Measurements from ENCODE around the gene GPR151.

The GPR151 gene

DNA sequence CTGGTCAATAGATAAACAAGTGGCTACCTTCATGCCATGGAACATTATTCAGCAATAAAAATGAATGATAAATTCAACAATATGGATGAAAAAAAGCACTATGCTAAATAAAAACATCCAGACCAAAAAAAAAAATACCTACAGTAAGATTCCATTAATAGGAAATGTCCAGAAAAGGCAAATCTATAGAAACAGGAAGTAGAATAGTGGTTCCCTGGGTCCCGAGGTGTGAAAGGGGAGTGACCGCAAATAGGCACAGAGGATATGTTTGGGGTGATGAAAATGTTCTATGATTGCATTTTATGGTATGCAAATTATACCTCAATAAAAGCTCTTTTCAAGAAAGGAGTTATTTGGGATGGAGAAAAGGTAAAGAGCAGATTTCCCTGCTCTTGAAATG is 3.6 kb upstream of the GPR151 start:
- DNase-seq = no peak

DNA sequence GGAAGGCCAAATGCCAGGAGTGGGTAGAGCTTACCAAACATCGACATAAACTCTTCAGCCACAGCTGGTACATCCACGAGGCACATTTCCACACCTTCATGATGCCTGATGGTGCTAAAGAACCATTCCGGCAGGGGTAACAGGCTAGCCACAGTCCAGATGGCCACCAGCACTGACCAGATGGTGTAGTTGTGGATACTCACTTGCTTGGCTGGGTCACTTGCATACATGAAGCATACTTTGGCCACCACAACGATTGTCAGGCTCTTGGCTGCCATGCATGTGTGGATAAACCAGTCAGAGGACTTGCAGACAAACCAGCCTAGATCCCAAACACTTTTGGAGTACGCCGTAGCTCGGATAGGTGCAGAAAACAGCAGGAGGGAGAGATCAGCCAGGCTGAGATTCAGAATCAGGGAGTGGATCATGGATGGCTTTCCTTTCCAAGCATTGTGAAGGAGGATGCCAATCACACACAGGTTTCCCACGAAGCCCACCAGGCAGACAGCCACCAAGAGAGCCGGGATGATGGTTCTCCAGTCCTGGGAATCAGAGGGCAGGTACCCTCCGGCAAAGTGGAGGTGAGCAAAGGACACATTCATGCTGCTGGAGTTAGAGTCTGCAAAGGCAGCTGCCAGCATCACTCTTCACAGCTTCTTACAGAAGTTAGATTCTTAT is 378 bp downstream of the GPR151 start:
- no peak for DNase-seq

DNA sequence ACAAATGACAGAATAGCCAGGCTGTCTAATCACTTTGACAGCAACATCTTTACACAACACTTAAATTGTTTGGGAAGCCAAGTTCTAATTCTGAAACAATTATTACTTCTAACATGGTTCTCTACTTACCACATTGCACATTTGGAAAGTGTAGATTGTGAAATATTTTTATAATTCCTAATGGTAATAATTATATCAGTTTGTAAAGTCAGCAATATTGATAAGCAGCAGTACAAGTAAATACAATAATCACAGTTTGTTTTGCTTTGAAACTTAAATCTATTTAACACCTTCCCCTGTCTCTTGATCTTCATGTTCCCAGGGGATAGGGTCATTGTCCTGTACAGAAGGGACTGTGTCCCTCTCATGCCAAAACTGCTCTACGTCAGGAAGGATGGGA is 1.4 kb downstream of the GPR151 start:
- no peak for DNase-seq

DNA sequence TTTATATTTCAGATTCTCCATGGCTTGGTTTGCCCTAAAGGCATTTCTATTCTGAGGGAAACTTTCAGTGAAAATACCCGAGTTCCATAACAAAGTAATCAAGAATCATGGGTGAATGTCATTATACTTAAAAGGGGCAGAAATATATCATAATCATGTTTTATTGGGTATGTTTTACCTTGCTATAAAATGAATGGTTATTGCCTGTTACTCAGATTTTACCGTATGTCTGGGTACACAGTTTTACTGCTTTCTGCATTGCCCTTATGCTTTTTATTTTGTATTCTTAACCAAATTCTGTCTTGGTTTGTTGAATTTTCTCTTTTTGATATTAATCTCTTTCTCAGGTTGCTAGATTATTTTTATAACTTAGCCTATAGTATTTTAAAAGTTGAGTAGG is 2.5 kb downstream of the GPR151 start:
- DNase-seq = no peak

DNA sequence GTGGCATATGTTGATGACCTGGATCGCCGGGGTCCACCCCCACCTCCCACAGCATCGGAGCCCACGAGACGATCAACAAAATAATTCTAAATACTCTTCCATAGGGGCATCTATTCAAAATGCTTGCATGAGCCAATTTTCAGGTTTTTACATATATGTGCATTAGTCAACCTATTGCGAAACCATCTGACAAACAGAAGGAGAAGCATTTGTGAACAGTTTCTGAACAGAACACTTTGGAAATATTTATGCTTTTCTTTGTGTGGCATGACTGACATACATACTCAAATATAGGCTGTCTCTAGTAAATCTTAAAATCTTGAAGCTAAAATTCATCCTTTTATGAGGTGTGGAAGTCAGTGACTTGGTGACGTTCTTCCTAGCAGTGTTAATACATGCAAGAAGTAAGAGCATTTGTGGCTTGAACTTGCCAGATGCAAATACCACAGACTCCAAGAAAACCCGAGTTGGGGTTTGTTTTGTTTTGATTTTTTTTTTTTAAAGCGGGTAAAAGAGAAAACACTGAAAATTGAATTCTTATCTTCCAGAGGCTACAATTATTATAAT is 5.3 kb downstream of the GPR151 start:
- no peak for DNase-seq

DNA sequence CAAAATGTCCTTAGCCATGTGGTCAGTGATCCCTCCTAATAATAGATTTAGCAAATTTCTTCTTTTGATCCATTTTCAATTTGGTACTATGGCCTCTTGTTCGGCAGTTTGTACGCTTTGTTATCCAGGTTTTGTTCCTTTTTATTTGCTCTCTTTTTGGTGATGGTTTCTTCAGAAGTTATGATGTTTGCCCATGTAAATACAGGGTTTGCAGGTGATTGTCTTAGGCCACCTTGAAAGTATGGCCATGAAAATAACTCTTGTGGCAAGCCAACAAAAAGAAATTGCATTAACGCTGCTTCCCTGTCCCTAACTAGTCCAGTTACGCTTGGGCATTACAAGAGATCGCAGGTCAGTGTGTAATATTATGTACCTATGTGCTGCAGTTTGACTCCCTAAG is 8.6 kb downstream of the GPR151 start:
- DNase-seq = no peak

DNA sequence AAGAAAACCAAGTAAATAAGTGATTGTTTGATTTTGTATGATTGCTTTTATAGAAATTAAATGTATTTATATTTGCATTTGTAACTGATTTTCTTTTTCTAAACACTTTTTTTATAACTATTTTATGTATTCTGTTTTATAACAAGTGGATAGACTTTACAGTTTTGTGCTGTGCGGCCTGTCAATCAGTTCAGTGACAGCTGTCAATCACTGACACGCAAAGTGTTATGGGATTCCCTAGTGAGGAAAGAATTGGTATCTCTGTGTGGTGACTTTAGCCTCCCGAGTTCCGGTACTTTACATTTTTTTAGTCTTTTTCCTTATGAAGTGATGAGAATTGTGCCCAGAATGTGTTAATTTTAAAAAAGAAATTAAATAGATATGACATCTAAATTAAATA is 16.3 kb downstream of the GPR151 start:
- no peak for DNase-seq

DNA sequence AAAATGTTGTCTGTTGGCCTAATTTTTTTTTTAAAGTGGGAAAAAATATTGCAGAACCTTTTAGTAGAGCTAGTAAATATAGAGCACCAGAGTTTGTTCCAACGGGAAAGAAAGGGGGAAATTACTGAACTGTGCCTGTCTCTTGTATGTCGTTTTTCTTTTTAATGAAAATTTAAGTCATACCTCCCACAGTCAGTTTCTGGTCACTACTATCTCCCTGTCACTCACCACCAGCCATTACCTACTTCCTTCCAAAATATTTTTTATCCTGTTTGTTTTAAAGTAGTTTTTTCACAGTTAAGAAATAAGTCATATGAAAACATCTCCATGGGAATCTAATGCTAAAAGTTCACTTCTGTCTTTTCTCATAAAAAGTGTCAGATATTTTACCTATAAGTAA is 21.3 kb downstream of the GPR151 start:
- no peak for DNase-seq

DNA sequence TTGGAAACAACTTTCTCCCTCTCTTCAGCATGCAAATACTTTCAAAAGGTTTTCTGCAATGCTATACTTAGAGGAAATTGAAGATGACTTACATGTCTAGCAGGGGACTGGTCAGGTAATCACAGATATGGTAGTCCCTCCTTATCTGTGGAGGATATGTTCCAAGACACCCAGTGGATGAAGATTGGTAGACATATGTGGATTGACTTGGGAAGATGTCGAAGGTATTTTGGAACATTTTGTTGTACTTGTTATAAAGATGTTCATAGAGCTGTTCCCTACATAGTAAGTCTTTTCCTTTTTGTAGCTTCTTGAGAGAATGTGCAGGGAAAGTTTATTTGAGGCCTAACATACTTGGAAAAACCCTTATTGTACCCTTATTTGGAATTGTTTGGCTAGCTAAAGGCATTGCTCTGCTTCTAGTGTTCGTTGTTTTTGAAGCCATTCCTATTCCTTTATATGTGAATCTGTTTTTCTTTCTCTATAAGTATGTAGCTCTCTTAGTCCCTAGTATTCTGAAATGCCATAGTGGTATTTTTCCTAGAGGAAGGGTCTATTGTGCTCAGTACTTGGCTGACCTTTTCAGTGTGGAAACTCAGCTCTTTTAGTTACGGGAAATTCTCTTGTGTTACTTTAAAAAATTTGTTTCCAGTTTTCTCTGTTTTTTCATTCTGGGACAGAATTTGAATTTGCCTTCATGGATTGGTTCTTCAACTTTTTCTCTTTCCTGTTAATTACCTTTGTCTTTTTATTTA is 25.7 kb downstream of the GPR151 start:
- no peak for DNase-seq

DNA sequence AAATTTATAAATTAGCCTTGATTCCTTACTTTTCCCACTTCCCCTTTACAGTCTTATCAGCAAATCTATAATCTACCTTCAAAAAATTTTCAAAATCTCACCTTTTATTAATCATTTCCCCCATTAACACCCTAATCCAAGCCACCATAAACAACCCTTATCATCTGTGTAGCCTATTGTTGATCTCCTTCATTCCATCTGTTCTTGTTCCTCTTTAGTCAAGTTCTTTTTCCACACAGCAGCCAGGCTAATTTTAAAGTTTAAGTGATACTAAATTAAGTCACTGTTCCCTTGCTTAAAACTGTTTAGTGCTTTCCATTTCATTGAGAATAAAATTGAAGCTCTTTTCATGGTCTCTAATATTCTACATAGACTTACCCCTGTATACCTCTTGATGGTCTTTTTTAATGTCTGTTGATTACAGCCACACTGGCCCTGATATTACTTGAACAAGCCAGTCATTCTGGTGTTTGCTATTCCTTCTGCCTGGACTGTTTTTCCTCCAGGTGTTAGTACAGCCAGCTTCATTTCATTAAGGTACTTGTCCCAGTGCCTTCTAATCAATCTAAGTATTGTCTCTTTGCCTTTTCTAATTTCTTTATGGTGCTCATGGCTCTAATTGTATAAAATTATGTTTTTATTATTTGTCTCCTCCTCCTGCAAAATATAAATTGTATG is 31.1 kb downstream of the GPR151 start:
- DNase-seq = no peak

DNA sequence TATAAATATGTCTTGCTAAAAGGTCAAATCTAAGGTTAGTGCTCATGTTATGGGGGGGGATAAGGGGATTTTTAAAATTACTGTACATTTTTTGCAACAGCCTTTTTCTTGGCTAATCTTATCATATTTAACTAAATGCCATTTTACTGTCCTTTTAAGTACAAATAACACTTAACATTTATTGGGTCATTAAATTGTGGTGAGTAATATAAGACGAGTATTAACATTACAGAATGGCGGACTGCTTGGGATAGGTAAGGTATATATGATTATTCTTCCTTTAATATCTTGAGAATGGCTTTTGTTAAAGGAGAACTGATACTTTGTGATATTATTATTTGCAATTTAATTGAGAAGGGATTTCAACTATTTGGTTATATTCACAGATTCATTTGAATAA is 33.2 kb downstream of the GPR151 start:
- DNase-seq = no peak

DNA sequence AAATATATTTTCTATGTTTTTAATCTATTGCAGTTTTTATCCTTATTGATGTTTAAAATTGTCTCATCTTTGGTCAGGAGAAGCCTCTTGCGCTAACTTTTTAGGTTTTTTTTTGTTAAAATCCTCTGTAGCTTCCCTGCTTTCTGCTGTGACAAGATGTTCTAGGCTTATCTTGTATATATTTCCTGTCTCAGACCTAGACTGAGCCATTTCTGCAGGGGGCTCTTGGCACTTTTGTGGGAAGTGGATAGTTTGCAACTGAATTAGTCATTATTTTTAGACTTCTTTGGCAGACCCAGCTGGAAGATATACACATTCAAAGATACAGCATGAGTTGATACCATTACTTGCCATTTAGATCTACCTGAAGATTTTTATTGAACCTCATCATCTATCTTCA is 40.1 kb downstream of the GPR151 start:
- no peak for DNase-seq

DNA sequence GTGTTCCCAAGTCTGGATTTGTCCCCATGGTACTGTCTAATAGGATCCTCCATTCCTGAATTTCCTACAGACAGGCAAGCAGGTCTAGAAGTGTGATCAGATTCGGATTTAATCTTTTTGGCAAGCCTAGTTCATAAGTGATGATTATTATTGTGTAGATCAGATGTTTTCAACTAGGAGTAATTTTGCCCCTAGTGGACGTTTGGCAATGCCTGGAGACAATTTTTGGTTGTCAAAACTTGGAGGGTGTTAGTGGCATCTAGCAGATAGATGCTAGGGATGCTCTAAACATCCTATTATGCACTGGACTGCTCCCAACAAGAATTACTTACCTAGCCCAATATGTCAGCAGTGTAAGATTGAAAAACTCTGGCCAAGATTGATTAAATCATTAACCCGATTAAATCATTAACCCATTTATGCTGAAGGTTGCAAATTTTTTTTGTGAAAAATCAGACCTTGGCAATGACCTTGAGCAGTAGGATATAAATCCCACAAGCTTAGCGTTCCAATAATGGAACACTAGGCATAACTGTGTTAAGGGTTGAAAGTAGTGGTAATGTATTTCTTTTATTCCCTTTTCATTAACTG is 40.7 kb downstream of the GPR151 start:
- no peak for DNase-seq

DNA sequence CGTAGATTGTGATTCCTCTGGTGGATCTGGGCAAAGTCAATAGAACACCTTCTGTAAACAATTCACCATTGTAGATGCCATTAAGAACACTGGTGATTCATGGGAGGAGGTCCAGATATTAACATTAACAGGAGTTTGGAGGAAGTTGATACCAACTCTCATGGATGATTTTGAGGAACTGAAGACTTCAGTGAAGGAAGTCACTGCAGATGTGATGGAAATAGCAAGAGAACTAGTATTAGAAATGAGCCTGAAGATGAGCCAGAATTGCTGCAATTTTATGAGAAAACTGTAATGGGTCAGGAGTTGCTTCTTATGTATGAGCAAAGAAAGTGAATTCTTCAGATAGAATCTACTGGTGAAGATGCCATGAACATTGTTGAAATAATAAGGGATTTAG is 41.9 kb downstream of the GPR151 start:
- DNase-seq = no peak

DNA sequence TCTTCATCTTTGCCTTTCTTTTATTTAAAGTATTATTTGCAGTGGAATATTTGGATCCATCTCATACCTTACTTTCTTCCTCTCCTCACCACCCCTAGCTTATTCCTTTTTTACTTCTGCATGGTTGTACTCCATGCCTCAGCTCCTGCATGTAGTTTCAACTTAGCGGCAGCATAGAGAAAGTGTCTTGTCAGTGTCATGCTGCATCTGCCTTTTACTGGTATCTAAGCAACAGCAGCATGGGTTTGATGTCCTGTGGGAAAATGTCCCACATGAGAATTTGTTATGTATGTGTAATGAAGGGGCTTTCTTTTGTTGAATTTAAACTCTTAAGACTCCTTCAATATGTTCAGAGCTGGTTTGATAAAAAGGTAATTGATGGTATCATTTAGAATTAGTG is 48.2 kb downstream of the GPR151 start:
- no peak for DNase-seq

DNA sequence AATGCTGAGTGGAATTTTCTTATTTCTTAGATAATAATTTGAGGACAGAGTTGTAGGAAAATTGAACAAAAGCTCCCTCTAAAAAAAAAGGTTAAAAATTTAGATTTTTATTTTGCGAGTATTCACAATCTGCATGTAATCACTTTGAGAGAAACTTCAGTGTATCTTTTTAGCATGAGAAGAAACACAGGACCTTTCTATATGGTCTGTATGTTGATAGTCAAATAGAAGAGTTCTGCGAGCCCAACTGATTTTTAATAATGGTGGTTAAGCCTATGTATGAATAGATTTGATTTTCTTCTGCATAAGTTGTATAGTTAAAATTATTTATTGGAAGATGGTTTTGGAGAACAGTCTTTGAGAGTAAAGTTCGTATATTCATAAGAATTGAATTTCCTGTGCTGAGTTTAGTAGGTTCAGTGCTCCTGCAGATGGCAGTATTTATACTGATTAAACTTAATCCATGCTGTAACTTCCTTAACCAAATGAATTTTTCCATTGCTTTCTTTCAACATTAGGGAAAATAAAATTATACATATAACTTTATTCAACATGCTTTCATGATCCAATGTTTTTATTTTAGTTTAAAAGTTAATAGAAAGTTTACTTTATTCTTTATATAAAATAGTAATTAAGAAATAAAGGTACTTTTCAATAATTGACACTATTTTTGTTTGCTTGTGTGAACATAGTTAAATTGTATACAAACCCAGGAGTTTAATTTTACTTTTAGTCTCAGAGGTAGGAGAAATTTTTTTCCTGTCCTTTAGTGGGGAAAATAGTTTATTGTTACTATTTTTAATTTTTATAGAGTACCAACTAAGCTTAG is 49.3 kb downstream of the GPR151 start:
- DNase-seq = no peak

DNA sequence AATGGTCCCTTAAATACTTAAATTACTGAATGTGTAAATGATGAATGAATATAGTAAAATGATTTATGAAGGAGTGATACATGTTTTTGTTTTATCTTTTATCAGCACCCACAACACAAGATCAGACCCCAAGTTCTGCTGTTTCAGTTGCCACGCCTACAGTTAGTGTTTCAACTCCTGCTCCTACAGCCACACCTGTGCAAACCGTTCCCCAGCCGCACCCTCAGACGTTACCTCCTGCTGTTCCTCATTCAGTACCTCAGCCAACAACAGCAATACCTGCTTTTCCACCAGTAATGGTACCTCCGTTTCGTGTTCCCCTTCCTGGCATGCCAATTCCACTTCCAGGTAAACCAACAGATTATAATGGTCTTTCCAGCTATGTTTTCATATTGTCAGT is 52.5 kb downstream of the GPR151 start:
- no peak for DNase-seq
